Fibroblast of villous mesenchyme (primary cell): ENCODE measurements around the gene ALDH1L2. TPM values are rescaled to one million over a fixed set of nuclear protein-coding genes. Genes with fewer than 3 reads are reported as not detected.
"Not testable (repeated sequence)": the region's sequence is repeated elsewhere in the genome, so short reads cannot be mapped to it uniquely, and the experiment has no call there.

ENCODE experiments used
- DNase-seq: peaks from one replicate; pipeline ENCODE4 v3.0.0-alpha.2; 2010; ENCODE audit warnings: low read depth
- H3K4me3 ChIP-seq: 2 replicates; pipeline ENCODE4 v1.5.1; 2011; ENCODE audit warnings: low read depth, mild to moderate bottlenecking, low read length
- CTCF ChIP-seq: IDR thresholded peaks from 2 replicates; pipeline ENCODE4 v1.5.1; 2012; ENCODE audit warnings: low read depth, mild to moderate bottlenecking, low read length; ENCODE audit not compliant: insufficient read depth
- total RNA-seq: library from RNA; depleted of rRNA; stranded (reverse); fragments of >200 nt; gene quantifications from 2 replicates; pipeline ENCODE4 v1.2.3, GENCODE V29; 2012

The ALDH1L2 gene
- total RNA-seq, 1 donor = 23.3 TPM

GRCh38 chr12:105100207-105100985, 16.1 kb upstream of the ALDH1L2 start:
- H3K4me3 ChIP-seq = peak overlapping the region; percentile 36
- no peak for TF ChIP-seq CTCF
- DNase-seq = peak; percentile 82

GRCh38 chr12:105099356-105099755, 15.1 kb upstream of the ALDH1L2 start:
- H3K4me3 ChIP-seq = no peak overlapping the region
- no peak for DNase-seq

GRCh38 chr12:105095338-105095737, 11.1 kb upstream of the ALDH1L2 start:
- not testable (repeated sequence) for DNase-seq

More at GRCh38 chr12:105099356-105099755, 15.1 kb upstream of the ALDH1L2 start:
- TF ChIP-seq CTCF = no peak

GRCh38 chr12:105092336-105092735, 8.1 kb upstream of the ALDH1L2 start:
- no peak for TF ChIP-seq CTCF
- DNase-seq = no peak

More at GRCh38 chr12:105095338-105095737, 11.1 kb upstream of the ALDH1L2 start:
- not testable (repeated sequence) for H3K4me3 ChIP-seq

GRCh38 chr12:105091476-105092206, 7.4 kb upstream of the ALDH1L2 start:
- DNase-seq = no peak
- no peak overlapping the region for H3K4me3 ChIP-seq
- TF ChIP-seq CTCF = no peak

More at GRCh38 chr12:105092336-105092735, 8.1 kb upstream of the ALDH1L2 start:
- no peak overlapping the region for H3K4me3 ChIP-seq

- no peak for TF ChIP-seq CTCF
- H3K4me3 ChIP-seq = no peak overlapping the region
These were observed 6.1 kb upstream of the ALDH1L2 start for GRCh38 chr12:105090361-105090760.

GRCh38 chr12:105089817-105090216, 5.6 kb upstream of the ALDH1L2 start:
- DNase-seq = no peak
- no peak for TF ChIP-seq CTCF
- H3K4me3 ChIP-seq = no peak overlapping the region

More at GRCh38 chr12:105090361-105090760, 6.1 kb upstream of the ALDH1L2 start:
- no peak for DNase-seq
